Transverse colon (tissue), 4 donors: ENCODE measurements around the gene JUP. TPM values are rescaled to one million over a fixed set of nuclear protein-coding genes. Genes with fewer than 3 reads are reported as not detected.

ENCODE experiments used
- DNase-seq: peaks from one replicate; pipeline ENCODE4 v3.0.0-alpha.2; 2019
- H3K27ac ChIP-seq, 4 donors: fragments of 200-600 bp; sonication (generic); 2 replicates each; pipeline ENCODE4 v1.5.1; 2016 to 2018; ENCODE audit warnings: inconsistent platforms in 4 of 4
- H3K27me3 ChIP-seq: fragments of 200-600 bp; sonication (generic); 2 replicates; pipeline ENCODE4 v1.5.1; 2017; ENCODE audit warnings: inconsistent platforms
- H3K36me3 ChIP-seq, 4 donors: fragments of 200-600 bp; sonication (generic); 2 replicates each; pipeline ENCODE4 v1.5.1; 2017 to 2019; ENCODE audit warnings: inconsistent platforms in 4 of 4
- H3K4me1 ChIP-seq, 4 donors: fragments of 200-600 bp; sonication (generic); 2 replicates each; pipeline ENCODE4 v1.5.1; 2017 to 2020; ENCODE audit warnings: inconsistent platforms in 4 of 4
- H3K4me3 ChIP-seq, 4 donors: fragments of 200-600 bp; sonication (generic); 1 replicate in 1 of 4; 2 replicates in 3 of 4; pipeline versions ENCODE4 v1.5.1 to v1.6.1; 2017 to 2019; ENCODE audit warnings: inconsistent platforms in 4 of 4
- H3K9me3 ChIP-seq, 2 donors: fragments of 200-600 bp; sonication (generic); 2 replicates each; pipeline ENCODE4 v1.5.1; 2017 to 2019; ENCODE audit warnings: inconsistent platforms in 2 of 2
- EP300 ChIP-seq: sonication (generic); formaldehyde crosslinking; IDR thresholded peaks from one replicate; pipeline ENCODE4 v1.6.1; 2017; ENCODE audit warnings: antibody characterized with exemption, low read depth
- POLR2A ChIP-seq: fragments of 450-650 bp; IDR thresholded peaks from one replicate; pipeline ENCODE4 v1.6.1; 2016; ENCODE audit warnings: antibody characterized with exemption, mild to moderate bottlenecking, moderate library complexity
- POLR2AphosphoS5 ChIP-seq, 3 donors: sonication (generic); formaldehyde crosslinking; IDR thresholded peaks; one replicate each; pipeline ENCODE4 v1.6.1; 2016; ENCODE audit warnings: antibody characterized with exemption in 3 of 3
- WGBS, 2 donors: methylation state at CpG; one replicate each; pipeline ENCODE4 v1.1.5; 2018; ENCODE audit warnings: low coverage in 1 of 2; 5-methylcytosine and 5-hydroxymethylcytosine counted together
- in situ Hi-C, 4 donors: fragments of 200-750 bp; cut with MboI; loops; one replicate each; pipeline versions ENCODE4 v1.15.0 to v1.15.1; 2017; ENCODE audit warnings: low sequenced_read_pairs in 3 of 4, low pct_ligation_motif_present in 1 of 4, low pct_unique_long_range_greater_than_20kb in 1 of 4
- intact Hi-C: fragments of 100-400 bp; cut with DNase I; formaldehyde crosslinking; loops from one replicate; pipeline ENCODE4 v1.15.1; 2023; ENCODE audit warnings: low total_unique reads
- total RNA-seq, 4 donors: library from RNA; depleted of rRNA; stranded (reverse); fragments of >200 nt; gene quantifications; one replicate each; pipeline ENCODE4 v1.1.0, GENCODE V29; 2016
- TF ChIP-seq, protein P1 (sequence below), 5 experiments: fragments of 200-600 bp in 3 of 5; fragments of 450-650 bp in 2 of 5; sonication (generic) in 3 of 5; IDR thresholded peaks; 1 replicate in 2 of 5; 2 replicates in 3 of 5; pipeline ENCODE4 v1.5.1; 2016 to 2017; ENCODE audit warnings: antibody characterized with exemption in 5 of 5, inconsistent platforms in 3 of 5, mild to moderate bottlenecking in 2 of 5, moderate library complexity in 1 of 5

The JUP gene
- total RNA-seq, 4 donors from 2014 or later = 396 to 595 (median 513) TPM

DNA sequence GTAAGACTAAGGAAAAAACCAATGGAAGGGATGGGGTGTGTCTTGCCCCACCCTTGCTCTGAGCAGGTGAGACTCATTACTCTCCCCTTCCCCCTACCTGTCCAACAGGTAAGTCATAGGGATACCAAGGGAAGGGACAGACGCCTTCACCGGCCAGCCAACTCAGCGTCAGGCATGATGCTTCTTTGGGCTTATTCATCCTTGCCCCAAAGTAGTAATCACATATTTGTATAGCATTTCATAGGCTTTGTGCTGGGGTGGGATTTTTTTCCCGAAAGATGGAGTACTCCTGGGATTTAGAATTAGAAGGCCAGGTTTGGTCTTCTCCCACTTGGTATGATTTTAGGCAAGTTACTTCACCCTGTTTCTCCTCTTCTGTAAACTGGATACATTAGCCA, 509 bp upstream of the JUP start:
- intact Hi-C loops = loop anchor here (5.0 kb wide), 1 partner anchor 985 kb away; the partner anchor contains the start of gene VPS25
- TF ChIP-seq, protein P1, sequence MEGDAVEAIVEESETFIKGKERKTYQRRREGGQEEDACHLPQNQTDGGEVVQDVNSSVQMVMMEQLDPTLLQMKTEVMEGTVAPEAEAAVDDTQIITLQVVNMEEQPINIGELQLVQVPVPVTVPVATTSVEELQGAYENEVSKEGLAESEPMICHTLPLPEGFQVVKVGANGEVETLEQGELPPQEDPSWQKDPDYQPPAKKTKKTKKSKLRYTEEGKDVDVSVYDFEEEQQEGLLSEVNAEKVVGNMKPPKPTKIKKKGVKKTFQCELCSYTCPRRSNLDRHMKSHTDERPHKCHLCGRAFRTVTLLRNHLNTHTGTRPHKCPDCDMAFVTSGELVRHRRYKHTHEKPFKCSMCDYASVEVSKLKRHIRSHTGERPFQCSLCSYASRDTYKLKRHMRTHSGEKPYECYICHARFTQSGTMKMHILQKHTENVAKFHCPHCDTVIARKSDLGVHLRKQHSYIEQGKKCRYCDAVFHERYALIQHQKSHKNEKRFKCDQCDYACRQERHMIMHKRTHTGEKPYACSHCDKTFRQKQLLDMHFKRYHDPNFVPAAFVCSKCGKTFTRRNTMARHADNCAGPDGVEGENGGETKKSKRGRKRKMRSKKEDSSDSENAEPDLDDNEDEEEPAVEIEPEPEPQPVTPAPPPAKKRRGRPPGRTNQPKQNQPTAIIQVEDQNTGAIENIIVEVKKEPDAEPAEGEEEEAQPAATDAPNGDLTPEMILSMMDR (IDR thresholded peaks at IDR 0.05) = no peak
- peak; percentile 87 to 90 (median 90) for TF ChIP-seq POLR2AphosphoS5 (IDR thresholded peaks at IDR 0.05)
- TF ChIP-seq EP300 = no peak
- Histone ChIP-seq H3K27ac (peak overlapping the region; percentile 72 to 95 (median 78)), H3K4me3 (no peak overlapping the region), H3K9me3 (no peaks in the 10 kb centered on the region), H3K36me3 (no peaks in the 10 kb centered on the region), H3K27me3 (peaks cover 10% of the 10 kb centered on the region), H3K4me1 (peaks cover 0 to 49% (median 28%) of the 10 kb centered on the region in 4 donors)
- 49% methylated on average over 4 of the region's 4 CpGs; no CpG with 5 or more reads in 1 of the 2 donors for WGBS, 2 donors
- DNase-seq = no peak
- in situ Hi-C loops = no loop called here

DNA sequence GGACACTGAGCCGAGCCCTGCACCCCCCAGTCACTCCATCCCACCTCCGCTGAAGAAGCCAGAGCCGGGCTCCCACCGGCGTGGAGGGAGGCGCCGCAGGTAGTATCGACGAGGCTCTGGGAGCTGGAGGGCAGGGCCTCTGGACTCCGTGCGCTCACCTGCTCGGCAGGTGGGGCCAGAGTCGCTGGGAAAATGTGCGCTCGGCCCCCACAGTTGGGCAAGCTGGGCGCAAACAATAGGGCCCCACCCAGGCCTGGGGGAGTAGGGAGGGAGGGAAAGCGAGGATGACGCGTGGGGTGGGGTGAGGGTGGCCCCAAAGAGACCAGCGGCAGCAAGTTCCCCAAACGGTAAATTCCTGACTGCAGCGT, 668 bp downstream of the JUP start:
- H3K27me3 ChIP-seq = peaks cover 10% of the 10 kb centered on the region
- in situ Hi-C loops (no loop called here), intact Hi-C loops (loop anchor here (5.0 kb wide), 1 partner anchor 986 kb away; the partner anchor contains the start of gene VPS25)
- DNase-seq = peak; percentile 88
- H3K27ac ChIP-seq = peak overlapping the region; percentile 90 to 95 (median 94)
- H3K9me3 ChIP-seq = no peaks in the 10 kb centered on the region
- TF ChIP-seq EP300 (no peak), POLR2A (peak; percentile 40), POLR2AphosphoS5 (IDR thresholded peaks at IDR 0.05) (peak; percentile 63 to 87 (median 83))
- TF ChIP-seq, protein P1 (IDR thresholded peaks at IDR 0.05) = no peak
- 0% methylated on average over 22 of the region's 22 CpGs; no CpG with 5 or more reads in 1 of the 2 donors for WGBS, 2 donors
- peak overlapping the region; percentile 48 to 86 (median 76) for H3K4me3 ChIP-seq
- peaks cover 0 to 47% (median 32%) of the 10 kb centered on the region in 4 donors for H3K4me1 ChIP-seq
- H3K36me3 ChIP-seq = no peaks in the 10 kb centered on the region

GRCh38 chr17:41785091-41785858, 1.2 kb downstream of the JUP start:
- Histone ChIP-seq H3K9me3 (no peaks in the 10 kb centered on the region), H3K27ac (peak overlapping the region; percentile 90 to 95 (median 94)), H3K36me3 (no peaks in the 10 kb centered on the region), H3K4me3 (peak overlapping the region; percentile 48 to 86 (median 76)), H3K4me1 (peaks cover 0 to 49% (median 34%) of the 10 kb centered on the region in 4 donors), H3K27me3 (peaks cover 10% of the 10 kb centered on the region)
- 11% methylated on average over 13 of the region's 13 CpGs; no CpG with 5 or more reads in 1 of the 2 donors for WGBS, 2 donors
- intact Hi-C loops (loop anchor here (5.0 kb wide), 1 partner anchor 987 kb away; the partner anchor contains the start of gene VPS25), in situ Hi-C loops (no loop called here)
- peak; percentile 44 for DNase-seq
- TF ChIP-seq POLR2AphosphoS5 (IDR thresholded peaks at IDR 0.05) = no peak
- TF ChIP-seq POLR2A = no peak
- TF ChIP-seq, protein P1 (IDR thresholded peaks at IDR 0.05) = no peak
- no peak for TF ChIP-seq EP300

GRCh38 chr17:41784207-41784744, 2.2 kb downstream of the JUP start:
- in situ Hi-C loops = no loop called here

More at GRCh38 chr17:41784207-41784744, 2.2 kb downstream of the JUP start:
- WGBS, 2 donors = 22% methylated on average over 6 of the region's 6 CpGs; no CpG with 5 or more reads in 1 of the 2 donors
- peak; percentile 52 for DNase-seq
- Histone ChIP-seq H3K4me1 (peaks cover 3 to 59% (median 39%) of the 10 kb centered on the region in 4 donors), H3K36me3 (no peaks in the 10 kb centered on the region), H3K27me3 (peaks cover 10% of the 10 kb centered on the region), H3K4me3 (peak overlapping the region in 3 of 4 donors; percentile 70 to 86 (median 81)), H3K9me3 (no peaks in the 10 kb centered on the region), H3K27ac (peak overlapping the region; percentile 90 to 95 (median 94))
- TF ChIP-seq POLR2AphosphoS5 (IDR thresholded peaks at IDR 0.05) (no peak), EP300 (no peak), POLR2A (no peak)
- TF ChIP-seq, protein P1 (IDR thresholded peaks at IDR 0.05) = no peak
- intact Hi-C loops = no loop called here
